Ishikawa (cell line): Measurements from ENCODE around the gene GNA14.

Source experiments
- CEBPB ChIP-seq: IDR thresholded peaks from 2 replicates; pipeline ENCODE4 v1.6.1; 2012
- CREB1 ChIP-seq: IDR thresholded peaks from 2 replicates; pipeline ENCODE4 v1.6.1; 2012; ENCODE audit warnings: low read depth
- MAX ChIP-seq: IDR thresholded peaks from 2 replicates; pipeline ENCODE4 v1.6.1; 2012
- RAD21 ChIP-seq: IDR thresholded peaks from 2 replicates; pipeline ENCODE4 v1.6.1; 2012; ENCODE audit warnings: low read depth
- TEAD4 ChIP-seq: IDR thresholded peaks from 2 replicates; pipeline ENCODE4 v1.6.1; 2012
- ZBTB7A ChIP-seq: IDR thresholded peaks from 2 replicates; pipeline ENCODE4 v1.6.1; 2012; ENCODE audit warnings: low read depth

GRCh38 chr9:77647267-77648233, 572 bp downstream of the GNA14 start:
- no peak for TF ChIP-seq CREB1
- no peak for TF ChIP-seq CEBPB
- TF ChIP-seq MAX, result no peak
- no peak for TF ChIP-seq RAD21
- TF ChIP-seq ZBTB7A, result no peak
- TF ChIP-seq TEAD4, result no peak
